ENCODE measurements around the gene TOM1. TPM values are rescaled to one million over a fixed set of nuclear protein-coding genes. Genes with fewer than 3 reads are reported as not detected.

Gene TOM1
- 36.9 TPM for total RNA-seq

DNA sequence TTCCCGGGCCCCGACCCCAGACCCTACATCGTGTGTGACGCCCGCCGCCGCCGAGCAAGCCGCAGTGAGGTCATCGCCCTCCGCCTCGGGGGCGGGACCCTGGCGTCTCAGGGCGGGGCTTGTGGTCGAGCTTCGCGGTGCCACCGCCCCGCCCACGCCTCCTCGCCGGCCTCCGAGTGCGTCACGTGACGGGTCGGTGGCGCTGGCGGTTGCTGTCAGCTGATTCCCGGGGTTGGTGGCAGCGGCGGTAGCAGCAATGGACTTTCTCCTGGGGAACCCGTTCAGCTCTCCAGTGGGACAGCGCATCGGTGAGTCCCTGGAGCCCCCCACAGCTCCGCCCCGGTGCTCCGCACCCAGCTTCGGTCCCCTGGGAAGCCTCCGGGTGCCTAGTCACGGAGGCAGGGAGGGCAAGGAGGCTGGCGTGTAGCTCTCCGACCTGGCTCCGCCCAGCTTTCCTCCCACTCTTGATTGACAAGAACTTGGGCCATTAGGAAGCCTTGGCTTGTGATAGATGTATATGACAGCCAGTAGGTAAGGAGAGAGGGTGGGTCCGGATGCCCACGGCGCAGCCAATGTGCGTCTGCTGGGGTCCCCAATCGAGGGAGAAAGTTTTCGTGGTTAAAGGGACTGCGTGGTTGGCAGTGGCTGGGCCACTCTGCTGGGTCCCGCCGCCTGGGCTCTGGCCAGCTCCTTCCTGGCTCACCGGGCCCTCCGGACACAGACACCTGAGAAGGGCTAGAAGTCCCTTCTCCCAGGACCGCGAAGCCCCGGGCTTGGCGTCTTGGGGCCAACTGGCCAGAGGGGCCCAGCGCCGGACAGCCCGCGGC is at the start of gene TOM1:
Gene TOM1, plus strand, starts transcription at position 222 of the 827 bp plus-strand sequence. Its CDS starts 35 bp downstream, at position 257.
- peak; percentile 97 for DNase-seq (ENCODE audit: low spot score)

- no peak for DNase-seq (ENCODE audit: low spot score)
These were observed 49.5 kb upstream of the TOM1 start for GRCh38 chr22:35250156-35250555.

DNA sequence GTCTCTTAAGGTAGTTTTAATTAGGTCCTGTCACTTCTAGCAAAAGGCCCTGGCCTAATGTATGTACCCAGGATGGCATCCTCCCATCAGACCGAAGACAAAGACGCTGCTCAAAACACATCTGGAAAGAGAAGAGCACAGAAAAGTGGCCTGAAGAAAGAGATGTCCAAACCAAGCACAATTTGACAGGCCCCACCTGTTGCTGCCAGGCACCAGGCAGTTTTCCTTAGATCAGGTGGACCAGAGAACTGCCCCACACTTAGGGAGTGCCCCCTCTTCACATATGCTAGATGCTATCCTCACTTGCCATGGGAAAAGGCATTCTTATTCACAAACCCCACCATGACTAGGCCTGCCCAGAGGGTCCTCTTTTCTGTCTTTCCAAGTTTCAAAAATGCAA is 45.7 kb upstream of the TOM1 start:
- DNase-seq (ENCODE audit: low spot score) = no peak

DNA sequence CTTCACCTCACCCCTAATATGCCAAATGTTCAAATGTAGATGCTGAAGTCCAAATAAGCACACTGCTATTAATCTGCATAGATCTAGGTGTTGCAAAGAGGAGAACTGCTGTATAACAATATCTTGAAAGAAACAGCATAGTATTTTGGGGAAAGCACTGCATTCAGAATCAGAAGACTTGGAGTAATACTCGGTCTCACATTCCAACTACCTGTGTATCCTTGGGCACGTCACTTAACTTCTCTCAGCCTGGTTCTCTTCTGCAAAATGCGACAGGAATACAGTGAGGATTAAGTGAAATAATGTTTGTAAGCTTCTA is 42.7 kb upstream of the TOM1 start:
- no peak for DNase-seq (ENCODE audit: low spot score)

DNA sequence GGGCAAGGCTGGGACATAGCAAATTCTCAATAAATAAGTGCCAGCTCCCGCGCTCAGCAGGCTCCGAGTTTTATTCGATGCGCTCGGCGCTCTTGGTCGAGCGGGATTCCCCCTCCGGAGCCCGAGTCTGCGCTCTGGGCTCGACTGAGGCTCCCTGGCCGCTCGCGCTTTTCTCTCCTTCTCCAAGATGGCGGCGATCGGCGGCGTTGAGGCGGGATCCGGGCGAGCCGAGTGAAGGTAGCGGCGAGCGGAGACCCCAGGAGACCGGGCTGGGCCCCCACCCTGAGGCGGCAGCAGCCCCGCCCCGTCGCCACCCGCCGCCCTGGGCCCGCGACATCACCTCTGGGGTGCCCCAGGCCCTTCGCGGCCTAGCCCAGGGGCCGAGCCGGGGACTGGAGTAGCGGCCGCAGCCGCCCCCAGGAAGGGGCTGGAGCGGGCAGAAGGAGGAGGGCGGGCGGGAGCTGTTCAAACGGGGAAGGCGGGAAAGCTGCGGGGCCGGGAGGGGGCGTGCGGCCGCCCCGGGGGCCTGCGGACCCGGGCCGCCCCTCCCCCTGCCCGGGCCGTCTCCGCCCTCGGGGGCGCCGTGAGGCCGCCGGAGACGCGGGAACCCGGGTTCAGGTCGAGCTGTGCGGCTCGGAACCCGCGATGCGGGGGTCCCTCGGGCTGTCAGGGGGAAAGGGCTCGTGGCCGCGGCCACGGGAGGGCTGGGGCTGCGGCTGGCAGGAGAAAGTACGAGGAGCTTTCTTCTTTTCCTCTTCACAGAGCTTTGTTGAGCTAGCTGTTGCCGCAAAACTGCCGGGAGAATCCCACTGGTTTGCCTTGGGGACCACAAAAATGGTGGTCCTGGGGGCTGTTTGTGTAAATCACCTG is 42.1 kb upstream of the TOM1 start, which contains the start of gene HMGXB4:
Gene HMGXB4, plus strand, starts transcription at position 173 of the 870 bp plus-strand sequence. CDS start 4,898 bp downstream, outside the sequence.
- peak; percentile 88 for DNase-seq (ENCODE audit: low spot score)

DNA sequence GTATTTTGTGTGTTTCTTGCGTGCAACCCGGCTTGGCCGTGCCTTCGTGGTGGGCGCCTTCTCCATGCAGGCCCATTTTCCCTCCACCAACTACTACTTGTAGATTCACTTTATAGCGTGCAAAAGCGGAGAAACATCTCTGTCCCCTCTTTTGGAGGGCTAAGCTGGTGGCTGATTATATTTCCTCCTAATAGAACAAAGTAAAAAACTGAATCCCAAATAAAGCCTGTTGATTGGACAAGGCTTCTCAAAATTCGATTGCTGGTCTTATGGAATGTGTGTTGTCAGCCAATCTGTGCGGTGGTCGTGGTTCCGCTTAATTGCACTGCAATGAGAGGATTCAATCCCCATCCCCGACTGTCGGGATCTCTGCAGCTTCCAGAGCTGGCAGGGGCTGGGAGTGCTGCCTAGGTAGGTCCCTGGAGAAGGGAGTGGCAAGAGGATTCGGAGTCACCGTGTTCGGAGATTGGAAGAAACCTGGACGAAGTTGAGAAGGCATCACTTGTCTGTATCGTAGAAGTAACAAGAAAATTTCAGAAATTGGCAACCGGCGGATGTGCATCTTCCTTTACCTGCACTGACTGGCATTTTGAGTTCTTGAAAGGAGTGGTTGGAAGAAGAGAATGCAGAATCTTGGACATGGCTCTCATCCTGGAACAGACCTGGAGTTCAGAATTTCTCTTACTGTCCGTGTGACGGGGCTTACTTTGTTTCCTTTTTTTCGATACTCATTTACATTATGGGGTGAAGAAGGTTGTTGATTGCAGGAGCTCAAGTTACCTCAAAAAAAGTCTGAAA is 41.3 kb upstream of the TOM1 start:
- DNase-seq (ENCODE audit: low spot score) = no peak

- no peak for DNase-seq (ENCODE audit: low spot score)
These were observed 34.7 kb upstream of the TOM1 start for GRCh38 chr22:35264986-35265385.

GRCh38 chr22:35266277-35266676 is 33.4 kb upstream of the TOM1 start:
- DNase-seq (ENCODE audit: low spot score) = no peak

DNA sequence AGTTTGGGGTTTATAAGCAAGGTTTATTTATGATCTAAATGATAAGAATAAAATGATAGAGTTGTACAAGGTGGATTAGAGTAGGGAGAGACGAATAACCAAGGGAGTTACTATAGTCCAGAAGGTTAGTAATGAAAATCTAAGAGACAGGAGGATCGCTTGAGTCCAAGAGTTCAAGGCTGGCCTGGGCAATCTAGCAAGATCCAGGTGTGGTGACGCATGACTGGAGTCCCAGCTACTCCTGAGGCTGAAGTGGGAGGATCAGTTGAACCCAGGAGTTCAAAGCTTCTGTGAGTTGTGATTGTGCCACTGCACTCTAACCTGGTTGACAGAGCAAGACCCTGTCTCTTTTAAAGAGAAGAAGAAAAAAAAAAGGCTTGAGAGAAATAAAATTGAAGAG is 30.1 kb upstream of the TOM1 start:
- DNase-seq (ENCODE audit: low spot score) = no peak

GRCh38 chr22:35274154-35274871 is 25.4 kb upstream of the TOM1 start:
- no peak for DNase-seq (ENCODE audit: low spot score)

GRCh38 chr22:35275580-35275979 is 24.1 kb upstream of the TOM1 start:
- DNase-seq (ENCODE audit: low spot score) = no peak

- DNase-seq (ENCODE audit: low spot score) = no peak
These were observed 23.7 kb upstream of the TOM1 start for GRCh38 chr22:35276019-35276418.

- DNase-seq (ENCODE audit: low spot score) = no peak
These were observed 11.6 kb upstream of the TOM1 start for GRCh38 chr22:35288116-35288515.

- DNase-seq (ENCODE audit: low spot score) = no peak
These were observed 6.9 kb upstream of the TOM1 start for GRCh38 chr22:35292786-35293185.

GRCh38 chr22:35296051-35296450 is 3.6 kb upstream of the TOM1 start:
- no peak for DNase-seq (ENCODE audit: low spot score)

- DNase-seq (ENCODE audit: low spot score) = no peak
These were observed 449 bp upstream of the TOM1 start for GRCh38 chr22:35299217-35299672.

GRCh38 chr22:35301372-35301874 is 1.7 kb downstream of the TOM1 start:
- no peak for DNase-seq (ENCODE audit: low spot score)

DNA sequence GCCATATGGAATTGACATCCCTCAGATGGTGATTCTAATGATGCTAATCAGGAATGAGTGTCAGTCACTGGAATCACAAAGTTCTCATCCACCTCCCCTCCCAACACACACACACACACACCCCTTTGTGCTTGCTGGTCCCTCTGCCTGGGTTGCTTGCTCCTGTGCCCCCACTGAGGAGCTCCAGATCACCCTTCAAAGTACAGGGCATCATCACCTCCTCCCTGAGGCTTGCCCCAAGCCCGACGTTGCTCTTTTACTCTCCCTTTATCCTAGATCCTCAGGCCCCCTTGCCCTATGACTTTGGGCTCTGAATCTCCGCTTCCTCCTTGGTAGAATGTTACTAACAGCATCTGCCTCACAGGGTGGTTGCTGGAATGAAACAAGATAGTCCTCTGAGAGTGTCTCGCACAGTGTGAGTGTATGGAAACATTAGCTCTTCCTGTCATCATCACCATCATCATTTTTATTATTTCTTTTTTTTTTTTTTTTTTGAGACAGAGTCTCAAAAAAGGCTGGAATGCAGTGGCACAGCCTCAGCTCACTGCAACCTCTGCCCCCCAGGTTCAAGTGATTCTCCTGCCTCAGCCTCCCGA is 3.4 kb downstream of the TOM1 start:
- no peak for DNase-seq (ENCODE audit: low spot score)

DNA sequence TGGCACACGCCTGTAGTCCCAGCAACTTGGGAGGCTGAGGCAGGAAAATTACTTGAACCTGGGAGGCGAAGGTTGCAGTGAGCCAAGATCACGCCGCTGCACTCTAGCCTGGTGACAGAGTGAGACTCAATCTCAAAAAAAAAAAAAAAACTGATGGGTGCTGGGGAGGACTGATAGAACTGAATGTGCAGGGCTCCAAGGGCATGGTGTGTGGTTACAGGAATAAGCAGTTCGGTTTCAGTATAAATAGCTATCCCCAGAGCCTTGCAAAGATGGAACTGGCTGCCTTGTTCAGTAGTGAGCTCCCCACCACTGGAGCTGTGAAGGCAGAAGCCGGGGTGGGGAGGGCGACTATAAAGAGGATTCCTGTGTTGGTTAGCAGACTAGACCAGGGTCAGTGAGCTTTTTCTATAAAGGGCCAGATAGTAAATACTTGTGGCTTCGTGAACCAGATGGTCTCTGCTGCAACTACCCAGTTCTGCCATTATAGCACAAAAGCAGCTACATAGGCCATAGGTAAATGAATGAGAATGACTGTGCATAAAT is 5.9 kb downstream of the TOM1 start:
- DNase-seq (ENCODE audit: low spot score) = no peak

GRCh38 chr22:35306350-35306967 is 6.8 kb downstream of the TOM1 start:
- DNase-seq (ENCODE audit: low spot score) = no peak
